GM19395 (cell line): Measurements from ENCODE around the gene SKIC2.
"Not testable (repeated sequence)": the region's sequence is repeated elsewhere in the genome, so short reads cannot be mapped to it uniquely, and the experiment has no call there.

Source experiments
- ATAC-seq: cut with Tn5 transposase; IDR thresholded peaks from one replicate; pipeline ENCODE4 v1.9.1; 2021; ENCODE audit warnings: mild to moderate bottlenecking, moderate library complexity; ENCODE audit not compliant: unreplicated experiment

Gene SKIC2

GRCh38 chr6:32003301-32003700 lies 44.3 kb downstream of the SKIC2 start:
- ATAC-seq: not testable (repeated sequence)

GRCh38 chr6:32004393-32004792 lies 45.4 kb downstream of the SKIC2 start:
- ATAC-seq: not testable (repeated sequence)

GRCh38 chr6:32004864-32005537 lies 46.0 kb downstream of the SKIC2 start:
- ATAC-seq: not testable (repeated sequence)

- ATAC-seq: not testable (repeated sequence)
Measured at GRCh38 chr6:32005538-32005880, 46.5 kb downstream of the SKIC2 start.

GRCh38 chr6:32005991-32006529 lies 47.1 kb downstream of the SKIC2 start:
- not testable (repeated sequence) for ATAC-seq

GRCh38 chr6:32007086-32007485 lies 48.1 kb downstream of the SKIC2 start:
- ATAC-seq: not testable (repeated sequence)

GRCh38 chr6:32008037-32008436 lies 49.1 kb downstream of the SKIC2 start:
- not testable (repeated sequence) for ATAC-seq

GRCh38 chr6:32008616-32009015 lies 49.6 kb downstream of the SKIC2 start:
- not testable (repeated sequence) for ATAC-seq

- ATAC-seq: not testable (repeated sequence)
Measured at GRCh38 chr6:32009537-32009936, 50.6 kb downstream of the SKIC2 start.

GRCh38 chr6:32010856-32011530 lies 52.0 kb downstream of the SKIC2 start:
- not testable (repeated sequence) for ATAC-seq

GRCh38 chr6:32012941-32013617 lies 54.1 kb downstream of the SKIC2 start:
- not testable (repeated sequence) for ATAC-seq

GRCh38 chr6:32013738-32014137 lies 54.8 kb downstream of the SKIC2 start:
- not testable (repeated sequence) for ATAC-seq

- not testable (repeated sequence) for ATAC-seq
Measured at GRCh38 chr6:32014547-32014946, 55.6 kb downstream of the SKIC2 start, which contains the start of gene C4B. Gene C4B (plus strand): TSS chr6:32014795. CDS start chr6:32014846, 51 bp downstream.
